MM.1S (cell line): Measurements from ENCODE around the gene ZKSCAN7.
"Not testable (repeated sequence)": the region's sequence is repeated elsewhere in the genome, so short reads cannot be mapped to it uniquely, and the experiment has no call there.

Experiments used
- EZH2 ChIP-seq: fragments of 300-600 bp; sonication (generic); optimal IDR thresholded peaks from 2 replicates; pipeline ENCODE3; 2017; ENCODE audit warnings: low read depth, mild to moderate bottlenecking, antibody characterized with exemption, low read length, mixed read lengths
- EZH2phosphoT487 ChIP-seq: fragments of 300-600 bp; sonication (generic); IDR thresholded peaks from 2 replicates; pipeline ENCODE4 v1.6.1; 2018; ENCODE audit warnings: antibody characterized with exemption, low read length
- TF ChIP-seq, protein P1 (sequence below): fragments of 300-600 bp; sonication (generic); IDR thresholded peaks from 2 replicates; pipeline ENCODE4 v1.5.1; 2016; ENCODE audit warnings: antibody characterized with exemption, low read length, mixed read lengths

DNA sequence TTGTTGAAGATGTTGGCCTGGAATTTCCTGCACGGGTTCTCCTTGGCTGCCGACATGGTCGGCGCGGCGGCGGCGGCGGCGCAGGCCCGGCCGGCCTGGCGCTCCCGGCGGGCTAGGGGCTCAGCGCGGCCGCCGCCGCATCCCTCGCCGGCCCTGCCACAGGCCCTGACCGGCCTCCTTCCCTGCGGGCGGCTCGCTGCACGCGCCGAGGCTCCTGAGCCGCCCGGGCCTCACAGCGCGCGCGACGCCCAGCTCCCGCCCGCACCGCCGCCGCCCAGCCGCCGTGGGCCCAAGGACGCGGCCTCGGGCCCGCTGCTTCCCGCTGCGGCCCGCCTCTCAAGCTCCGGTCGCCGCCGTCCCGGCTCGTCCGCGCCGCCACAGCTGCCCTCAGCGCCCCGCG is 26.0 kb downstream of the ZKSCAN7 start:
- TF ChIP-seq, protein P1, sequence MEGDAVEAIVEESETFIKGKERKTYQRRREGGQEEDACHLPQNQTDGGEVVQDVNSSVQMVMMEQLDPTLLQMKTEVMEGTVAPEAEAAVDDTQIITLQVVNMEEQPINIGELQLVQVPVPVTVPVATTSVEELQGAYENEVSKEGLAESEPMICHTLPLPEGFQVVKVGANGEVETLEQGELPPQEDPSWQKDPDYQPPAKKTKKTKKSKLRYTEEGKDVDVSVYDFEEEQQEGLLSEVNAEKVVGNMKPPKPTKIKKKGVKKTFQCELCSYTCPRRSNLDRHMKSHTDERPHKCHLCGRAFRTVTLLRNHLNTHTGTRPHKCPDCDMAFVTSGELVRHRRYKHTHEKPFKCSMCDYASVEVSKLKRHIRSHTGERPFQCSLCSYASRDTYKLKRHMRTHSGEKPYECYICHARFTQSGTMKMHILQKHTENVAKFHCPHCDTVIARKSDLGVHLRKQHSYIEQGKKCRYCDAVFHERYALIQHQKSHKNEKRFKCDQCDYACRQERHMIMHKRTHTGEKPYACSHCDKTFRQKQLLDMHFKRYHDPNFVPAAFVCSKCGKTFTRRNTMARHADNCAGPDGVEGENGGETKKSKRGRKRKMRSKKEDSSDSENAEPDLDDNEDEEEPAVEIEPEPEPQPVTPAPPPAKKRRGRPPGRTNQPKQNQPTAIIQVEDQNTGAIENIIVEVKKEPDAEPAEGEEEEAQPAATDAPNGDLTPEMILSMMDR = not testable (repeated sequence)
- not testable (repeated sequence) for TF ChIP-seq EZH2phosphoT487, EZH2
